ENCODE results near the gene LALBA.
"Not testable (repeated sequence)": the region's sequence is repeated elsewhere in the genome, so short reads cannot be mapped to it uniquely, and the experiment has no call there.

The LALBA gene

GRCh38 chr12:48527891-48528670, 41.8 kb downstream of the LALBA start:
- no peak for DNase-seq (ENCODE audit: low spot score)

GRCh38 chr12:48525332-48525731, 44.5 kb downstream of the LALBA start, which contains the start of gene OR8S1:
Gene OR8S1, plus strand, starts transcription at chr12:48525632. Its CDS starts 0 bp downstream, at chr12:48525632.
- DNase-seq (ENCODE audit: low spot score), result no peak

GRCh38 chr12:48520381-48520780, 49.5 kb downstream of the LALBA start:
- DNase-seq (ENCODE audit: low spot score), result not testable (repeated sequence)

All from kidney tubule cell (primary cell).